ENCODE data around the gene ENDOD1. TPM values are rescaled to one million over a fixed set of nuclear protein-coding genes. Genes with fewer than 3 reads are reported as not detected.
"Not testable (repeated sequence)": the region's sequence is repeated elsewhere in the genome, so short reads cannot be mapped to it uniquely, and the experiment has no call there.

ENDOD1 gene
- total RNA-seq, 1 experiment from 2014 or later: 8.1 TPM

DNA sequence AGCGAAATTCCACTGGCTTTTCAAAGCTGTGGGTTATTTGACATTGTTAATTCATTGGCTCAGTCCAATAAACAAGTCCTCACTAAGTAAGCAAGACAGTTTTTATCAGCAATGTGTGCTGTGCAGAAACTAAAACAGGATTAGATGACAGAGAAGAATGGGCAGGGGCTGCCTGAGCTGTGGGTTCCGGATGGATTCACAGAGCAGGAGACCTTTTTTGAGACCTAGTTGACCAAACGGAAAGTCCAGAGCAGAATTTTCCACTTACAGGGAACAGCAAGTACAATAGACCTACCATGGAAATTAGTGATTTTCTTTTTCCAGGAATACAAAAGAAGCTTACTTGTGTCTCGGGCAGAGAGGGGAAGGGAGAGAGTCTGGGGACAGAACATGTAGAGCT is 45.6 kb upstream of the ENDOD1 start:
- no peaks in the 10 kb centered on the region for H3K4me1 ChIP-seq (replicated peaks; ENCODE audit: insufficient read depth)
- ChIA-PET POLR2A (ENCODE audit: unreplicated experiment) (no interaction called here), CTCF (no interaction called here)
- H4K20me1 ChIP-seq (ENCODE audit: insufficient read depth): no peaks in the 10 kb centered on the region
- no peak overlapping the region for H3K4me3 ChIP-seq
- no peaks in the 10 kb centered on the region for H3F3A ChIP-seq (ENCODE audit: insufficient read depth, low read depth)
- no peaks in the 10 kb centered on the region for H3K9me3 ChIP-seq (ENCODE audit: insufficient read depth, low read depth)
- H3K27ac ChIP-seq: no peak overlapping the region
- no peak overlapping the region for H2AFZ ChIP-seq
- TF ChIP-seq, protein P1, sequence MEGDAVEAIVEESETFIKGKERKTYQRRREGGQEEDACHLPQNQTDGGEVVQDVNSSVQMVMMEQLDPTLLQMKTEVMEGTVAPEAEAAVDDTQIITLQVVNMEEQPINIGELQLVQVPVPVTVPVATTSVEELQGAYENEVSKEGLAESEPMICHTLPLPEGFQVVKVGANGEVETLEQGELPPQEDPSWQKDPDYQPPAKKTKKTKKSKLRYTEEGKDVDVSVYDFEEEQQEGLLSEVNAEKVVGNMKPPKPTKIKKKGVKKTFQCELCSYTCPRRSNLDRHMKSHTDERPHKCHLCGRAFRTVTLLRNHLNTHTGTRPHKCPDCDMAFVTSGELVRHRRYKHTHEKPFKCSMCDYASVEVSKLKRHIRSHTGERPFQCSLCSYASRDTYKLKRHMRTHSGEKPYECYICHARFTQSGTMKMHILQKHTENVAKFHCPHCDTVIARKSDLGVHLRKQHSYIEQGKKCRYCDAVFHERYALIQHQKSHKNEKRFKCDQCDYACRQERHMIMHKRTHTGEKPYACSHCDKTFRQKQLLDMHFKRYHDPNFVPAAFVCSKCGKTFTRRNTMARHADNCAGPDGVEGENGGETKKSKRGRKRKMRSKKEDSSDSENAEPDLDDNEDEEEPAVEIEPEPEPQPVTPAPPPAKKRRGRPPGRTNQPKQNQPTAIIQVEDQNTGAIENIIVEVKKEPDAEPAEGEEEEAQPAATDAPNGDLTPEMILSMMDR (conservative IDR thresholded peaks at IDR 0.05): no peak
- no peak for TF ChIP-seq EZH2 (IDR thresholded peaks at IDR 0.05; ENCODE audit: low read depth)
- H3K9me2 ChIP-seq (ENCODE audit: insufficient read depth): no peaks in the 10 kb centered on the region
- no peak overlapping the region for H3K4me2 ChIP-seq
- no TSS peak for BruUV-seq (replicated peaks)
- peaks cover 8% of the 10 kb centered on the region; the same call in 1 of the 2 replicates for H3K27me3 ChIP-seq (ENCODE audit: insufficient read depth, low read depth)
- DNase-seq: no peak
- H3K79me2 ChIP-seq (ENCODE audit: low read depth): no peaks in the 10 kb centered on the region
- no peaks in the 10 kb centered on the region for H3K36me3 ChIP-seq (ENCODE audit: low read depth)
- intact Hi-C loops (cut with micrococcal nuclease; ENCODE audit: unreplicated experiment): no loop called here

DNA sequence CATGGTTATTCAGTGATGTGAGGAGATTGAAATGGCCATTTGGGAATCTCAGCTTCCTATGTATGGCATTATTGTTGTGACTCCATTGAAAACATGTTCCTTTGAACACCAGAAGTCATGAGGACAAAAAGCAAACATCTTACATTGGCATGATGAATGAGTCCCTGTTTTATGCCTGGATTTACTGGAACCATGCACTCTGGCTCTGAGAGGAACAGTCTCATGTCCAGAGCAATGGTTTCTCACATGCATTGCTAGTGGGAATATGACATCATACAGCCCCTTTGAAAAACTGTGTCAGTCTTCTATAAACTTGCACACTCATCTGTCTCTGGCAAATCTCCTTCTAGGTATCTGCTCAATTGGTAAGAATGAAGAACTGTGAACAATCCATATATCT is 43.8 kb upstream of the ENDOD1 start:
- POLR2A ChIA-PET (ENCODE audit: unreplicated experiment): no interaction called here
- CTCF ChIA-PET: no interaction called here
- Histone ChIP-seq H3K9me2 (ENCODE audit: insufficient read depth) (no peaks in the 10 kb centered on the region), H3K4me2 (no peak overlapping the region), H2AFZ (no peak overlapping the region), H3K79me2 (ENCODE audit: low read depth) (no peaks in the 10 kb centered on the region), H3K9me3 (ENCODE audit: insufficient read depth, low read depth) (no peaks in the 10 kb centered on the region), H3K4me1 (replicated peaks; ENCODE audit: insufficient read depth) (no peaks in the 10 kb centered on the region), H3K27ac (no peak overlapping the region), H3K4me3 (no peak overlapping the region), H3K27me3 (ENCODE audit: insufficient read depth, low read depth) (peaks cover 8% of the 10 kb centered on the region; the same call in 1 of the 2 replicates), H3F3A (ENCODE audit: insufficient read depth, low read depth) (no peaks in the 10 kb centered on the region), H3K36me3 (ENCODE audit: low read depth) (no peaks in the 10 kb centered on the region), H4K20me1 (ENCODE audit: insufficient read depth) (no peaks in the 10 kb centered on the region)
- no peak for DNase-seq
- BruUV-seq (replicated peaks): no TSS peak
- TF ChIP-seq EZH2 (IDR thresholded peaks at IDR 0.05; ENCODE audit: low read depth): no peak
- TF ChIP-seq, protein P1 (conservative IDR thresholded peaks at IDR 0.05): no peak
- intact Hi-C loops (cut with micrococcal nuclease; ENCODE audit: unreplicated experiment): no loop called here

DNA sequence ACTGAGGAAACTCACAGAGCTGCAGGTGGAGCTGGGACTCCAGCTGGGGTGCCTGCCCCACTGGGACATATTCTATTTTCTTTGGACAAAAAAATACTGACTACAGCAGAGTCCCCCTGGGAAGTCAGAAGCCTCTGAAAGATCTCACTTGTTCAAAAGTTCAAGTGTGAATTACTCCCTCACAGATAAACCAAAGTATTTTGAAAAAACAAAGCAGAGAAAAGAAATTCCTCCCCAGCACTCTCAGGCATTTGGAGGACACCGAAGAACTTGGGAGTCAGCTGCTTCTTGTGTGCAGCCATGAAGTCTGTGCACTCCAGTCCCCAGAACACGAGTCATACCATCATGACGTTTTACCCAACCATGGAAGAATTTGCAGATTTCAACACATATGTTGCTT is 40.5 kb upstream of the ENDOD1 start, which contains the start of gene KDM4F:
Gene KDM4F (plus strand): TSS at position 301 of the 400 bp plus-strand sequence.
- BruUV-seq (replicated peaks); H4K20me1 ChIP-seq (ENCODE audit: insufficient read depth); H3K9me3 ChIP-seq (ENCODE audit: insufficient read depth, low read depth); DNase-seq; H3K27me3 ChIP-seq (ENCODE audit: insufficient read depth, low read depth); POLR2A ChIA-PET (ENCODE audit: unreplicated experiment); H3K4me3 ChIP-seq; H3K79me2 ChIP-seq (ENCODE audit: low read depth); CTCF ChIA-PET; H3K4me1 ChIP-seq (replicated peaks; ENCODE audit: insufficient read depth); H3K9me2 ChIP-seq (ENCODE audit: insufficient read depth); H3K27ac ChIP-seq; H3F3A ChIP-seq (ENCODE audit: insufficient read depth, low read depth); intact Hi-C loops (cut with micrococcal nuclease; ENCODE audit: unreplicated experiment); H3K36me3 ChIP-seq (ENCODE audit: low read depth); H3K4me2 ChIP-seq; H2AFZ ChIP-seq: not testable (repeated sequence)

DNA sequence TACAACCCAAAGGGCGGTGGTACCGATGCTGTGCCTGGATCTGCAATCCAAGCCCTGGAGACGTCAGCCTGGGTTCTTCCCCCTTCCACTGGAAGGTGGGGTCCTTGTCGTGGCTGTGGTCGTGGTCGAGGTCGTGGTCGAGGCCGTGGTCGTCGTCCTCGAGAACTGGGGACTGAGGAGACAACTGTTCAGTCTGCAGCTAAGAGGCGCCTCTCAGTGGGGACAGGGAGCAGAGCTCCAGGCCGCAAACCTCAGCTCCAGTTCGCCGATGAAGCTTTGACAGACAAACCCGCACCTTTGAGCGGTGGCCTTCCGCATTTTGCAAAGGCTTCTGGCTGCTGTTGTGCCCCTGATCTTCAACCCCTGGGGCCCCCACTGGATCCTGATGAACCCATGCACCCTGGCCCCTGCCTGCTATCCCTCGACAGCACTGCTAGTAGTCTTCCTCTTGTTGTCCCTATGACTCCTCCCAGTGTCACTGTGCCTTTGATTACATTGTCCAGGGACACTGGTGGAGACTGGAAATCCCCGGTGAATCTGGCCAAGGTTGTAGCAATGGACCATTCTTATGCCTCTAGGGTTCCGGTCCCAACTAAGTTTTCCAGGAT is 38.9 kb upstream of the ENDOD1 start:
- TF ChIP-seq EZH2 (IDR thresholded peaks at IDR 0.05; ENCODE audit: low read depth): no peak
- TF ChIP-seq, protein P1 (conservative IDR thresholded peaks at IDR 0.05): no peak
- intact Hi-C loops (cut with micrococcal nuclease; ENCODE audit: unreplicated experiment): no loop called here
- Histone ChIP-seq H3K4me3 (no peak overlapping the region), H3K9me3 (ENCODE audit: insufficient read depth, low read depth) (no peaks in the 10 kb centered on the region; the same call in 1 of the 2 replicates), H3F3A (ENCODE audit: insufficient read depth, low read depth) (no peaks in the 10 kb centered on the region), H3K4me1 (replicated peaks; ENCODE audit: insufficient read depth) (no peaks in the 10 kb centered on the region), H2AFZ (no peak overlapping the region), H3K36me3 (ENCODE audit: low read depth) (no peaks in the 10 kb centered on the region), H3K4me2 (no peak overlapping the region), H3K79me2 (ENCODE audit: low read depth) (no peaks in the 10 kb centered on the region), H3K9me2 (ENCODE audit: insufficient read depth) (no peaks in the 10 kb centered on the region), H3K27me3 (ENCODE audit: insufficient read depth, low read depth) (0 out of 2 replicates have a peak, but pooled peaks cover 9% of the 10 kb centered on the region), H4K20me1 (ENCODE audit: insufficient read depth) (no peaks in the 10 kb centered on the region), H3K27ac (no peak overlapping the region)
- no peak for DNase-seq
- no TSS peak for BruUV-seq (replicated peaks)
- POLR2A ChIA-PET (ENCODE audit: unreplicated experiment): no interaction called here
- CTCF ChIA-PET: no interaction called here

All from PC-9 (cell line).